Fibroblast of the aortic adventitia (primary cell): ENCODE data around the gene APEX1. TPM values are rescaled to one million over a fixed set of nuclear protein-coding genes. Genes with fewer than 3 reads are reported as not detected.
"Not testable (repeated sequence)": the region's sequence is repeated elsewhere in the genome, so short reads cannot be mapped to it uniquely, and the experiment has no call there.

Experiments used
- DNase-seq: peaks from one replicate; pipeline ENCODE4 v3.0.0-alpha.2; 2010; ENCODE audit warnings: low read depth
- H3K4me3 ChIP-seq: 2 replicates; pipeline ENCODE4 v1.5.1; 2011; ENCODE audit warnings: low read depth, mild to moderate bottlenecking, control low read depth, low read length, moderate library complexity
- CTCF ChIP-seq: IDR thresholded peaks from 2 replicates; pipeline ENCODE4 v1.5.1; 2011; ENCODE audit warnings: mild to moderate bottlenecking, low read length, control low read depth, inconsistent platforms; ENCODE audit not compliant: insufficient read depth
- total RNA-seq: library from RNA; depleted of rRNA; stranded (reverse); fragments of >200 nt; gene quantifications from 2 replicates; pipeline ENCODE4 v1.2.3, GENCODE V29; 2012; ENCODE audit warnings: low replicate concordance

The APEX1 gene
- total RNA-seq, 1 donor: 58.8 TPM

- H3K4me3 ChIP-seq: no peak overlapping the region
- TF ChIP-seq CTCF: no peak
- no peak for DNase-seq
Observed at GRCh38 chr14:20446889-20447288, 8.1 kb upstream of the APEX1 start.

DNA sequence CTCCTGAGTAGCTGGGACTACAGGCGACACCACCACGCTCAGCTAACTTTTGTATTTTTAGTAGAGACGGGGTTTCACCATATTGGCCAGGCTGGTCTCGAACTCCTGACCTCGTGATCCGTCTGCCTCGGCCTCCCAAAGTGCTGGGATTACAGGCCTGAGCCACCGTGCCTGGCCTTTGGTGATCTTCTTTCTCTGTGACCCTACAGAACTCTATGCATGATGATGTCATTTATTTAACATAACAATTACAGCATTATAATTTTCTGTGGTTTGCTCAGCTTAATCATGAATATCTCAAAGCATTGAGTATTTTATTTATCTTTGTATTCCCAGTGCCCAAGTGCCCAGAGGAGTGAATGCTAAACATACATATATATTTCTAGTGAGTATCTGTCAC is 2.2 kb upstream of the APEX1 start:
- H3K4me3 ChIP-seq, DNase-seq: not testable (repeated sequence)

- peak; percentile 91 for DNase-seq
- H3K4me3 ChIP-seq: peak overlapping the region; percentile 97
- no peak for TF ChIP-seq CTCF
Observed at GRCh38 chr14:20455355-20456300, 602 bp downstream of the APEX1 start.

GRCh38 chr14:20456971-20457370 is 1.9 kb downstream of the APEX1 start:
- no peak for DNase-seq
- peak overlapping the region; percentile 97 for H3K4me3 ChIP-seq
- no peak for TF ChIP-seq CTCF

DNA sequence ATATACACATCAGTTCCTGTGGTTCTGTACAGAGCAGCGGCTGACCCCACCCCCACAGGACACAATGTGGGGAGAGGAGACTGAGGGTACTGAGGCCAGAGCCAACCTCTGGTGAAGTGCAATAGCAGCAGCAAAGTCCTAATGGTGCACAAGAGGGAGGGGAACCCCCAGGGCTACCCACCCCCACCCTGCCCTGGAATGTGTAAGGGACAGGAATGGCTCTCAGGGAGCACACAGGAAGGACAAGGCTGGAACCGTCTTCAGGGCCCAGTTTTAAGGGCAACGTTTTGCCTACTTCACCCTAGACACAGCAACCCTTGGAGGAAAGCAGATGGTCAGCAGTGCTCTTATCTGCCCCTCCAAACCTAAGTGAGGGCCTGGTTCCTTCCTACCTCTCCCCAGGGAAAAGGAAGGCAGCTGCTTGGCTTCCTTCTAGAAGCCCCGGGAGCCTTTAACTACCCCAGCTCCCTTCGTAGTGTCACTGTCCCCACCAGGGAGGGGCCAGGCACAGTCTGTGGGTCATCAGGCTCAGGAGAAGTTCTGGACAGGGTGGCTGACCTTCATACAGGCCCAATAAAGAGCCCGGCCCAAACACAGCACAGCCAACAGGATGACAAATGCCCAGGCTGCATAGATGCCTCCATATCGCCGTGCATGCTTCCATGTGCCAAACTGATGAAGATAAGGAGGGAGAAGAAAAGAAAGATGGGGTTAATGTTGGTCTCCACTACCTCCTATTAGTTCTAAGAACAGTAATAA is 3.2 kb downstream of the APEX1 start:
- H3K4me3 ChIP-seq: no peak overlapping the region
- TF ChIP-seq CTCF: no peak
- DNase-seq: no peak

DNA sequence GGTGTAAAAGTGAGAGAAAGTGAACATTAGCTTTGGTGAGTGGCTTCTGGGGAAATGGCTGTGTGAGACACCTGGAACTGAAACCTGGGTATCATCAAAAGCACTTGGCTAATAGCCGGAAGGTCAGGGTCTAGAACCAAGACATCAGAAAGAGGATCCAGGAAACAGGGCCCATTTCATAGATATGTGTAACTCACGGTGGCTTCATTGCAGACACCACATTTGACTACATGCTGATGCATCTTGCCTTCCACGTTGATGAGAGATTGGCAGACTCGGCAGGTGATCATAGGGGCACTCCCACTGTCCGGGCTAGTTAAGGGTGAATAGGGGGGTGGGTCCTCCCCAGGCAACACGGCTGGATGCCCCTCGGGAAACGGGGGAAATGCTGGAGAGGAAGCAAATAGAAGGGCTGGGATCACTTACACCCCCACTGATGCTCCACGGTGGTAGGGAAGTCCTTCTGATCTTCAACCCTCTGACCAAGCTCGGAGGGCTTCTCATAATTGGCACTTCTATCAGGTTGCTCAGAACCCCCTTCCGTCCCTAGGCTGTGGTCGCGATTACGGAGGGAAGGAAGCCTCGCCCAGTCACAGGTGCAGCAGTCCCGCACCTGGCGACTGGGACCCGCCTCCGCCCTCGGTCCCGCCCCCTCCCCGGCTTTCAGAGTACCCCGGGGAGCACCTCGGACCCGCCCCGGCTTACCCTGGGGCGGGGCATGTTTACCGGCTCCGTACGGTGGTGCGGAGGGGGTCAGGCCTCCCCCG is 5.6 kb downstream of the APEX1 start:
- H3K4me3 ChIP-seq: peak overlapping the region; percentile 99
- no peak for TF ChIP-seq CTCF
- no peak for DNase-seq
